IMR-90 (cell line): Measurements from ENCODE around the gene TBCD. TPM values are rescaled to one million over a fixed set of nuclear protein-coding genes. Genes with fewer than 3 reads are reported as not detected.

Source experiments
- ATAC-seq: fragments of 200-7000 bp; cut with Tn5 transposase; 2 replicates; pipeline ENCODE4 v1.9.1; 2020; ENCODE audit warnings: low read depth, mild to moderate bottlenecking, moderate library complexity
- BruUV-seq: library from RNA; stranded (reverse); fragments of 400-500 nt; replicated peaks from 2 replicates; lab custom pipeline; 2021; lab: Mats Ljungman, UMichigan
- CTCF ChIA-PET: fragments of 300-600 bp; formaldehyde crosslinking; extraction: SDS; loops from one replicate; lab custom pipeline; 2021; ENCODE audit warnings: antibody characterized with exemption; lab: Yijun Ruan, JAX
- POLR2A ChIA-PET: fragments of 300-600 bp; sonication (Branson Sonifier 250); formaldehyde crosslinking; loops from one replicate; lab custom pipeline; 2022; ENCODE audit warnings: antibody characterized with exemption; ENCODE audit not compliant: unreplicated experiment; lab: Charles Lee
- DNase-seq: peaks from one replicate; pipeline ENCODE4 v3.0.0; 2013
- H2AFZ ChIP-seq: replicated peaks from 2 replicates; pipeline ENCODE3; 2013; ENCODE audit warnings: low read length, mild to moderate bottlenecking; ENCODE audit not compliant: poor library complexity
- H2AK5ac ChIP-seq: 2 replicates; pipeline ENCODE4 v1.6.1; 2013; ENCODE audit warnings: low read depth, low read length, inconsistent platforms
- H2AK9ac ChIP-seq: replicated peaks from 2 replicates; pipeline ENCODE3; 2013; ENCODE audit warnings: mild to moderate bottlenecking, low read depth, low read length, moderate library complexity; ENCODE audit not compliant: poor library complexity
- H2BK120ac ChIP-seq: 2 replicates; pipeline ENCODE4 v1.6.1; 2013; ENCODE audit warnings: low read depth, low read length, inconsistent platforms
- H2BK15ac ChIP-seq: 3 replicates; pipeline ENCODE4 v1.6.1; 2013; ENCODE audit warnings: low read depth, low read length, inconsistent platforms
- H2BK20ac ChIP-seq: 2 replicates; pipeline ENCODE4 v1.6.1; 2013; ENCODE audit warnings: low read depth, mild to moderate bottlenecking, inconsistent platforms, low read length, moderate library complexity
- H2BK5ac ChIP-seq: 2 replicates; pipeline ENCODE4 v1.6.1; 2013; ENCODE audit warnings: mild to moderate bottlenecking, low read depth, low read length, inconsistent platforms; ENCODE audit not compliant: poor library complexity, severe bottlenecking
- H3K14ac ChIP-seq: replicated peaks from 2 replicates; pipeline ENCODE4 v1.6.1; 2013; ENCODE audit warnings: low read depth, low read length, inconsistent platforms
- H3K18ac ChIP-seq: 2 replicates; pipeline ENCODE4 v1.6.1; 2013; ENCODE audit warnings: low read depth, low read length, control low read depth
- H3K23ac ChIP-seq: 2 replicates; pipeline ENCODE4 v1.6.1; 2013; ENCODE audit warnings: low read depth, low read length, inconsistent platforms
- H3K27ac ChIP-seq: 2 replicates; pipeline ENCODE4 v1.5.1; 2013; ENCODE audit warnings: mild to moderate bottlenecking, control low read depth, low read length; ENCODE audit not compliant: insufficient read depth
- H3K27me3 ChIP-seq: 2 replicates; pipeline ENCODE4 v1.6.1; 2013; ENCODE audit warnings: low read length; ENCODE audit not compliant: control insufficient read depth, insufficient read depth
- H3K36me3 ChIP-seq: 2 replicates; pipeline ENCODE4 v1.6.1; 2013; ENCODE audit warnings: low read length, mixed read lengths; ENCODE audit not compliant: control insufficient read depth, insufficient read depth
- H3K4ac ChIP-seq: 2 replicates; pipeline ENCODE4 v1.6.1; 2013; ENCODE audit warnings: low read depth, low read length, inconsistent platforms
- H3K4me1 ChIP-seq: 2 replicates; pipeline ENCODE4 v1.6.1; 2013; ENCODE audit warnings: low read length, mixed read lengths; ENCODE audit not compliant: control insufficient read depth, insufficient read depth
- H3K4me2 ChIP-seq: 2 replicates; pipeline ENCODE4 v1.6.1; 2013; ENCODE audit warnings: low read depth, mild to moderate bottlenecking, control low read depth, low read length, moderate library complexity
- H3K4me3 ChIP-seq: 2 replicates; pipeline ENCODE4 v1.5.1; 2013; ENCODE audit warnings: low read depth, mild to moderate bottlenecking, control low read depth, low read length, moderate library complexity; ENCODE audit not compliant: insufficient read depth
- H3K56ac ChIP-seq: 2 replicates; pipeline ENCODE4 v1.6.1; 2013; ENCODE audit warnings: low read length, inconsistent platforms; ENCODE audit not compliant: insufficient read depth; ENCODE audit errors: extremely low read depth
- H3K79me1 ChIP-seq, 2 experiments: 2 replicates each; pipeline ENCODE4 v1.6.1; 2013; ENCODE audit warnings: low read length in 2 of 2, inconsistent platforms in 1 of 2, low read depth in 1 of 2
- H3K9ac ChIP-seq: 2 replicates; pipeline ENCODE4 v1.6.1; 2013; ENCODE audit warnings: low read depth, low read length, control low read depth
- H3K9me1 ChIP-seq: 2 replicates; pipeline ENCODE4 v1.6.1; 2013; ENCODE audit warnings: low read length, inconsistent platforms; ENCODE audit not compliant: insufficient read depth
- H3K9me3 ChIP-seq: 2 replicates; pipeline ENCODE4 v1.6.1; 2013; ENCODE audit warnings: low read length; ENCODE audit not compliant: control insufficient read depth, insufficient read depth
- H4K20me1 ChIP-seq: 2 replicates; pipeline ENCODE4 v1.6.1; 2013; ENCODE audit warnings: low read length, inconsistent platforms; ENCODE audit not compliant: insufficient read depth
- H4K5ac ChIP-seq: 2 replicates; pipeline ENCODE4 v1.6.1; 2013; ENCODE audit warnings: mild to moderate bottlenecking, low read depth, low read length, control low read depth
- H4K8ac ChIP-seq, 2 experiments: 2 replicates each; pipeline ENCODE4 v1.6.1; 2013; ENCODE audit warnings: low read depth in 2 of 2, low read length in 2 of 2, control low read depth in 1 of 2, inconsistent platforms in 1 of 2
- H4K91ac ChIP-seq: 2 replicates; pipeline ENCODE4 v1.6.1; 2013; ENCODE audit warnings: low read depth, low read length, inconsistent platforms; ENCODE audit not compliant: insufficient read depth
- BHLHE40 ChIP-seq: fragments of 150-350 bp; IDR thresholded peaks from 2 replicates; pipeline ENCODE4 v1.6.1; 2016; ENCODE audit warnings: mild to moderate bottlenecking, low read depth, low read length
- CEBPB ChIP-seq: IDR thresholded peaks from 2 replicates; pipeline ENCODE4 v1.6.1; 2012; ENCODE audit warnings: low read depth, low read length, improper control_type of control experiment
- CHD1 ChIP-seq: IDR thresholded peaks from 2 replicates; pipeline ENCODE4 v1.6.1; 2012; ENCODE audit warnings: low read depth, low read length, improper control_type of control experiment
- CTCF ChIP-seq: conservative IDR thresholded peaks from 2 replicates; pipeline ENCODE4 v1.5.1; 2012; ENCODE audit warnings: mild to moderate bottlenecking, low read depth, low read length, improper control_type of control experiment
- MAFK ChIP-seq: IDR thresholded peaks from 2 replicates; pipeline ENCODE4 v1.6.1; 2012; ENCODE audit warnings: low read depth, low read length, improper control_type of control experiment
- MAZ ChIP-seq: IDR thresholded peaks from 2 replicates; pipeline ENCODE4 v1.6.1; 2012; ENCODE audit warnings: low read depth, mild to moderate bottlenecking, low read length, improper control_type of control experiment, moderate library complexity, borderline replicate concordance
- NFE2L2 ChIP-seq: fragments of 150-350 bp; IDR thresholded peaks from 2 replicates; pipeline ENCODE4 v1.6.1; 2016; ENCODE audit warnings: low read depth, mild to moderate bottlenecking, low read length
- POLR2A ChIP-seq: IDR thresholded peaks from 2 replicates; pipeline ENCODE4 v1.6.1; 2012; ENCODE audit warnings: mild to moderate bottlenecking, low read depth, low read length
- RAD21 ChIP-seq: IDR thresholded peaks from 2 replicates; pipeline ENCODE4 v1.6.1; 2012; ENCODE audit warnings: low read length, improper control_type of control experiment
- RCOR1 ChIP-seq: IDR thresholded peaks from 2 replicates; pipeline ENCODE4 v1.6.1; 2012; ENCODE audit warnings: mild to moderate bottlenecking, low read length, improper control_type of control experiment; ENCODE audit not compliant: insufficient replicate concordance
- RFX5 ChIP-seq: IDR thresholded peaks from 2 replicates; pipeline ENCODE4 v1.8.0; 2012; ENCODE audit warnings: low read depth, mild to moderate bottlenecking, low read length, moderate library complexity
- SMC3 ChIP-seq: fragments of 150-350 bp; IDR thresholded peaks from 2 replicates; pipeline ENCODE4 v1.6.1; 2016; ENCODE audit warnings: low read depth, mild to moderate bottlenecking, antibody characterized with exemption, low read length, moderate library complexity
- USF2 ChIP-seq: fragments of 150-350 bp; IDR thresholded peaks from 2 replicates; pipeline ENCODE4 v1.6.1; 2017; ENCODE audit warnings: mild to moderate bottlenecking, antibody characterized with exemption, low read length, low read depth
- WGBS, 2 experiments: methylation state at CpG; one replicate each; pipeline versions ENCODE4 v1.1.5 to v1.1.7; 2013; ENCODE audit warnings: missing lambda C conversion rate in 2 of 2; ENCODE audit not compliant: insufficient read length in 1 of 2; ENCODE audit errors: extremely low coverage in 2 of 2; 5-methylcytosine and 5-hydroxymethylcytosine counted together
- dilution Hi-C: fragments of 300-500 bp; cut with HindIII; formaldehyde crosslinking; loops from one replicate; pipeline ENCODE4 v1.14.3; 2018; ENCODE audit warnings: low sequenced_read_pairs; ENCODE audit not compliant: unreplicated experiment
- in situ Hi-C: fragments of 300-500 bp; cut with MboI; formaldehyde crosslinking; loops from 3 replicates; pipeline ENCODE4 v1.14.3; 2019; ENCODE audit warnings: low sequenced_read_pairs, inconsistent platforms, mixed read lengths
- intact Hi-C: fragments of 100-400 bp; cut with micrococcal nuclease; formaldehyde crosslinking; loops from 2 replicates; pipeline ENCODE4 v1.10.0; 2022
- polyA plus RNA-seq, 3 experiments: library from polyadenylated mRNA; depleted of rRNA; stranded (reverse); fragments of >200 nt; gene quantifications; 2 replicates each; pipeline ENCODE4 v1.2.3, GENCODE V29; 2012; ENCODE audit warnings: low replicate concordance in 1 of 3
- total RNA-seq: library from RNA; depleted of rRNA; stranded (reverse); fragments of >200 nt; gene quantifications from 2 replicates; pipeline ENCODE4 v1.2.3, GENCODE V29; 2012

Gene TBCD
- total and polyA plus RNA-seq, 2 of the 4 experiments (the other 2 are of a cell fraction) = 21.9 to 54.5 TPM

GRCh38 chr17:82800885-82801284, 49.0 kb downstream of the TBCD start:
- no peak overlapping the region for H4K8ac ChIP-seq
- H2BK5ac ChIP-seq = no peak overlapping the region

More at GRCh38 chr17:82800885-82801284, 49.0 kb downstream of the TBCD start:
- 100% methylated on average over 1 of the region's 15 CpGs; no CpG with 5 or more reads in 1 of the 2 experiments for WGBS, 2 experiments
- Histone ChIP-seq H3K9me3 (no peaks in the 10 kb centered on the region), H3K4me3 (no peak overlapping the region), H3K18ac (no peak overlapping the region), H3K79me1 (peaks cover 8 to 52% of the 10 kb centered on the region in 2 experiments; a peak in 3 of 4 replicates), H4K91ac (no peak overlapping the region), H3K4ac (no peak overlapping the region), H2AK5ac (no peak overlapping the region), H2BK20ac (no peak overlapping the region), H2AK9ac (no peak overlapping the region), H3K23ac (no peak overlapping the region), H3K14ac (no peak overlapping the region), H4K20me1 (peaks cover 20% of the 10 kb centered on the region), H2BK15ac (no peak overlapping the region), H3K9ac (no peak overlapping the region), H3K9me1 (no peaks in the 10 kb centered on the region), H3K27me3 (no peaks in the 10 kb centered on the region), H2BK120ac (no peak overlapping the region), H4K5ac (no peak overlapping the region), H3K4me2 (no peak overlapping the region), H3K4me1 (peaks cover 3% of the 10 kb centered on the region; the same call in 1 of the 2 replicates), H3K27ac (no peak overlapping the region), H3K56ac (no peak overlapping the region), H3K36me3 (peaks cover 8% of the 10 kb centered on the region), H2AFZ (no peak overlapping the region)
- intact Hi-C loops = no loop called here
- DNase-seq (no peak), ATAC-seq (no peak)
- TF ChIP-seq CTCF (no peak), CHD1 (no peak), NFE2L2 (no peak), RFX5 (no peak), USF2 (no peak), MAFK (no peak), MAZ (no peak), SMC3 (no peak), RCOR1 (no peak), BHLHE40 (no peak), POLR2A (no peak), CEBPB (no peak), RAD21 (no peak)
- POLR2A ChIA-PET = no interaction called here
- dilution Hi-C loops = no loop called here
- no TSS peak for BruUV-seq
- in situ Hi-C loops = no loop called here
- CTCF ChIA-PET = no interaction called here
